Measurements from ENCODE around the gene GREB1L. TPM values are rescaled to one million over a fixed set of nuclear protein-coding genes. Genes with fewer than 3 reads are reported as not detected.

GREB1L gene
- total and polyA plus RNA-seq, 2 of the 13 experiments (the other 11 are each of a cell fraction or from before 2014, with no cell fraction given) = 0.17 to 0.66 TPM

DNA sequence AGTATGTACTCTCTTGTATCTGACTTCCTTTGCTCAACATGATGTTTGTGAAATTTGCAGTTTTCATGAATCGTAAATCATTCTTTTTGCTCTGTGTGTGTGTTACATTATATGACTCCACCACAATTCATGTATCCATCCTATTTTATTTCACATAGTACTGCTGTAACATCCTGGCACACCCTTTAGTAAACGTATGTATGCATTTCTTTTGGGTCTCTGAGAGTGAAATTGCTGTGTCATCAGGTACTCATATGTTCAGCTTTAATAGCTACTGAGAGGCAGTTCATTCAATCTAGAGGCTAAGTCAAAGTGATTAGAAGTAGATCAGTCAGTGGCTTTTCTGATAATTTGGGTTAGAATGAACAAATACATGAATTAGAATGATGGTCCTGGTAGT, 239.7 kb downstream of the GREB1L start:
- no peak overlapping the region for H3K9ac ChIP-seq (ENCODE audit: insufficient read depth, low read depth, low read length)
- no peak overlapping the region for H3K27ac ChIP-seq (ENCODE audit: extremely low read length, insufficient read depth, low read length)
- no peaks in the 10 kb centered on the region for H3K36me3 ChIP-seq (replicated peaks in 1 of 2; ENCODE audit: control insufficient read depth in 1 of 2, insufficient read depth in 2 of 2, low read length in 2 of 2)
- no peaks in the 10 kb centered on the region for H3K27me3 ChIP-seq (ENCODE audit: control insufficient read depth in 1 of 2, insufficient read depth in 2 of 2, low read length in 2 of 2)
- no peaks in the 10 kb centered on the region for H3K9me3 ChIP-seq (ENCODE audit: low read length)
- FAIRE-seq = no peak
- H3K4me3 ChIP-seq (replicated peaks in 1 of 3; ENCODE audit: insufficient read depth in 1 of 3, low read depth in 2 of 3, low read length in 3 of 3) = no peak overlapping the region
- no peaks in the 10 kb centered on the region for H3K79me2 ChIP-seq (ENCODE audit: insufficient read depth, low read length)
- H2AFZ ChIP-seq (ENCODE audit: low read length) = no peak overlapping the region
- no peaks in the 10 kb centered on the region for H4K20me1 ChIP-seq (ENCODE audit: insufficient read depth, low read length)
- intact Hi-C loops (cut with micrococcal nuclease; ENCODE audit: unreplicated experiment) (no loop called here), in situ Hi-C loops (cut with HindIII; ENCODE audit: extremely low pct_ligation_motif_present, low pct_unique_long_range_greater_than_20kb) (no loop called here)
- WGBS (ENCODE audit: low lambda C conversion rate) = 17% methylated on average over 2 of the region's 2 CpGs
- ChIA-PET POLR2A (no interaction called here), CTCF (ENCODE audit: low intra/inter-chr PET ratio, low total read pairs) (no interaction called here)
- peaks cover 19% of the 10 kb centered on the region for H3K4me1 ChIP-seq (ENCODE audit: insufficient read depth, low read length)
- no peak for DNase-seq (ENCODE audit: low spot score)
- BruUV-seq (replicated peaks) = no TSS peak
- no peak for ATAC-seq
- no peak for TF ChIP-seq ESRRA (CRISPR knock-in tag; IDR thresholded peaks at IDR 0.05; ENCODE audit: low read depth)
- TF ChIP-seq MAFF (IDR thresholded peaks at IDR 0.05; ENCODE audit: low read depth, low read length) = peak; percentile 82
- TF ChIP-seq, protein P1, sequence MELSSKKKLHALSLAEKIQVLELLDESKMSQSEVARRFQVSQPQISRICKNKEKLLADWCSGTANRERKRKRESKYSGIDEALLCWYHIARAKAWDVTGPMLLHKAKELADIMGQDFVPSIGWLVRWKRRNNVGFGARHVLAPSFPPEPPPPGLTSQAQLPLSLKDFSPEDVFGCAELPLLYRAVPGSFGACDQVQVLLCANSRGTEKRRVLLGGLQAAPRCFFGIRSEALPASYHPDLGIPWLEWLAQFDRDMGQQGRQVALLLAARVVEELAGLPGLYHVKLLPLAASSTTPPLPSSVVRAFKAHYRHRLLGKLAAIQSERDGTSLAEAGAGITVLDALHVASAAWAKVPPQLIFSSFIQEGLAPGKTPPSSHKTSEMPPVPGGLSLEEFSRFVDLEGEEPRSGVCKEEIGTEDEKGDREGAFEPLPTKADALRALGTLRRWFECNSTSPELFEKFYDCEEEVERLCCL (CRISPR knock-in tag; IDR thresholded peaks at IDR 0.05; ENCODE audit: borderline replicate concordance) = no peak
- peak; percentile 39; the same call in 1 of the 2 replicates for TF ChIP-seq NFE2L2 (IDR thresholded peaks at IDR 0.05; ENCODE audit: low read length)
- no peak for TF ChIP-seq HNRNPL (IDR thresholded peaks at IDR 0.05; ENCODE audit: low read depth, low read length)
- peak; percentile 86 to 88 for TF ChIP-seq MAFK (conservative IDR thresholded peaks at IDR 0.05 in 1 of 2, IDR thresholded peaks at IDR 0.05 in 1 of 2; ENCODE audit: low read length in 2 of 2)
- TF ChIP-seq, protein P2, sequence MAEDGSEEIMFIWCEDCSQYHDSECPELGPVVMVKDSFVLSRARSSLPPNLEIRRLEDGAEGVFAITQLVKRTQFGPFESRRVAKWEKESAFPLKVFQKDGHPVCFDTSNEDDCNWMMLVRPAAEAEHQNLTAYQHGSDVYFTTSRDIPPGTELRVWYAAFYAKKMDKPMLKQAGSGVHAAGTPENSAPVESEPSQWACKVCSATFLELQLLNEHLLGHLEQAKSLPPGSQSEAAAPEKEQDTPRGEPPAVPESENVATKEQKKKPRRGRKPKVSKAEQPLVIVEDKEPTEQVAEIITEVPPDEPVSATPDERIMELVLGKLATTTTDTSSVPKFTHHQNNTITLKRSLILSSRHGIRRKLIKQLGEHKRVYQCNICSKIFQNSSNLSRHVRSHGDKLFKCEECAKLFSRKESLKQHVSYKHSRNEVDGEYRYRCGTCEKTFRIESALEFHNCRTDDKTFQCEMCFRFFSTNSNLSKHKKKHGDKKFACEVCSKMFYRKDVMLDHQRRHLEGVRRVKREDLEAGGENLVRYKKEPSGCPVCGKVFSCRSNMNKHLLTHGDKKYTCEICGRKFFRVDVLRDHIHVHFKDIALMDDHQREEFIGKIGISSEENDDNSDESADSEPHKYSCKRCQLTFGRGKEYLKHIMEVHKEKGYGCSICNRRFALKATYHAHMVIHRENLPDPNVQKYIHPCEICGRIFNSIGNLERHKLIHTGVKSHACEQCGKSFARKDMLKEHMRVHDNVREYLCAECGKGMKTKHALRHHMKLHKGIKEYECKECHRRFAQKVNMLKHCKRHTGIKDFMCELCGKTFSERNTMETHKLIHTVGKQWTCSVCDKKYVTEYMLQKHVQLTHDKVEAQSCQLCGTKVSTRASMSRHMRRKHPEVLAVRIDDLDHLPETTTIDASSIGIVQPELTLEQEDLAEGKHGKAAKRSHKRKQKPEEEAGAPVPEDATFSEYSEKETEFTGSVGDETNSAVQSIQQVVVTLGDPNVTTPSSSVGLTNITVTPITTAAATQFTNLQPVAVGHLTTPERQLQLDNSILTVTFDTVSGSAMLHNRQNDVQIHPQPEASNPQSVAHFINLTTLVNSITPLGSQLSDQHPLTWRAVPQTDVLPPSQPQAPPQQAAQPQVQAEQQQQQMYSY (CRISPR knock-in tag; IDR thresholded peaks at IDR 0.05) = no peak
- TF ChIP-seq ZNF547 (CRISPR knock-in tag; IDR thresholded peaks at IDR 0.05) = no peak
- TF ChIP-seq ZNF44 (CRISPR knock-in tag; IDR thresholded peaks at IDR 0.05) = no peak
- TF ChIP-seq, protein P3, sequence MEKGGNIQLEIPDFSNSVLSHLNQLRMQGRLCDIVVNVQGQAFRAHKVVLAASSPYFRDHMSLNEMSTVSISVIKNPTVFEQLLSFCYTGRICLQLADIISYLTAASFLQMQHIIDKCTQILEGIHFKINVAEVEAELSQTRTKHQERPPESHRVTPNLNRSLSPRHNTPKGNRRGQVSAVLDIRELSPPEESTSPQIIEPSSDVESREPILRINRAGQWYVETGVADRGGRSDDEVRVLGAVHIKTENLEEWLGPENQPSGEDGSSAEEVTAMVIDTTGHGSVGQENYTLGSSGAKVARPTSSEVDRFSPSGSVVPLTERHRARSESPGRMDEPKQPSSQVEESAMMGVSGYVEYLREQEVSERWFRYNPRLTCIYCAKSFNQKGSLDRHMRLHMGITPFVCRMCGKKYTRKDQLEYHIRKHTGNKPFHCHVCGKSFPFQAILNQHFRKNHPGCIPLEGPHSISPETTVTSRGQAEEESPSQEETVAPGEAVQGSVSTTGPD (CRISPR knock-in tag; IDR thresholded peaks at IDR 0.05) = no peak
- TF ChIP-seq, protein P4, sequence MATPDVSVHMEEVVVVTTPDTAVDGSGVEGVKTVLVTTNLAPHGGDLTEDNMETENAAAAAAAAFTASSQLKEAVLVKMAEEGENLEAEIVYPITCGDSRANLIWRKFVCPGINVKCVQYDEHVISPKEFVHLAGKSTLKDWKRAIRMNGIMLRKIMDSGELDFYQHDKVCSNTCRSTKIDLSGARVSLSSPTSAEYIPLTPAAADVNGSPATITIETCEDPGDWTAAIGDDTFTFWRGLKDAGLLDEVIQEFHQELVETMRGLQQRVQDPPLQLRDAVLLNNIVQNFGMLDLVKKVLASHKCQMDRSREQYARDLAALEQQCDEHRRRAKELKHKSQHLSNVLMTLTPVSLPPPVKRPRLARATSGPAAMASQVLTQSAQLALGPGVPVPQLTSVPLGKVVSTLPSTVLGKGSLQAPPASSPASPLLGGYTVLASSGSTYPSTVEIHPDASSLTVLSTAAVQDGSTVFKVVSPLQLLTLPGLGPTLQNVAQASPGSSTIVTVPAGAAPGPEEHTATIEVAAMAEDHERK (CRISPR knock-in tag; IDR thresholded peaks at IDR 0.05; ENCODE audit: low read depth) = no peak
- no peak for TF ChIP-seq ZNF616 (CRISPR knock-in tag; IDR thresholded peaks at IDR 0.05; ENCODE audit: low read depth)
- no peak for TF ChIP-seq ATF7 (IDR thresholded peaks at IDR 0.05)
- TF ChIP-seq ATF7 (CRISPR knock-in tag; IDR thresholded peaks at IDR 0.05) = no peak
- no peak overlapping the region for H3K4me2 ChIP-seq (ENCODE audit: low read depth, low read length)

Measured in HepG2 (cell line).